Neural progenitor cell (in vitro differentiated cells): ENCODE measurements around the gene PCDHGA4. TPM values are rescaled to one million over a fixed set of nuclear protein-coding genes. Genes with fewer than 3 reads are reported as not detected.

Experiments
- DNase-seq: peaks from one replicate; pipeline ENCODE4 v3.0.0-alpha.2; 2016; ENCODE audit warnings: low spot score
- H2AFZ ChIP-seq: fragments of 200-600 bp; sonication (generic); replicated peaks from 2 replicates; pipeline ENCODE4 v1.6.1; 2016; ENCODE audit warnings: antibody characterized with exemption
- H3F3A ChIP-seq: fragments of 200-600 bp; sonication (generic); 2 replicates; pipeline ENCODE4 v1.6.1; 2016; ENCODE audit warnings: antibody characterized with exemption, low read depth
- H3K27ac ChIP-seq: fragments of 200-600 bp; sonication (generic); 2 replicates; pipeline ENCODE4 v1.5.1; 2016; ENCODE audit warnings: mild to moderate bottlenecking
- H3K27me3 ChIP-seq: fragments of 200-600 bp; sonication (generic); 2 replicates; pipeline ENCODE4 v1.6.1; 2016; ENCODE audit warnings: mild to moderate bottlenecking, moderate library complexity
- H3K36me3 ChIP-seq: fragments of 200-600 bp; sonication (generic); 2 replicates; pipeline ENCODE4 v1.5.1; 2016
- H3K4me1 ChIP-seq: fragments of 200-600 bp; sonication (generic); 2 replicates; pipeline ENCODE4 v1.6.1; 2016; ENCODE audit warnings: mixed run types
- H3K4me2 ChIP-seq: fragments of 200-600 bp; sonication (generic); 2 replicates; pipeline ENCODE4 v1.6.1; 2016
- H3K4me3 ChIP-seq: fragments of 200-600 bp; sonication (generic); 2 replicates; pipeline ENCODE4 v1.5.1; 2016
- H3K79me2 ChIP-seq: fragments of 200-600 bp; sonication (generic); 2 replicates; pipeline ENCODE4 v1.6.1; 2016; ENCODE audit warnings: low read depth
- H3K9ac ChIP-seq: fragments of 200-600 bp; sonication (generic); 2 replicates; pipeline ENCODE4 v1.6.1; 2016
- H3K9me3 ChIP-seq: fragments of 200-600 bp; sonication (generic); 2 replicates; pipeline ENCODE4 v1.5.1; 2016; ENCODE audit warnings: low read depth
- H4K20me1 ChIP-seq: fragments of 200-600 bp; sonication (generic); 2 replicates; pipeline ENCODE4 v1.6.1; 2016; ENCODE audit warnings: low read depth
- H3K27ac Mint-ChIP-seq: 3 replicates; pipeline ENCODE4 v1.8.0; 2021; ENCODE audit warnings: mixed read lengths
- H3K27me3 Mint-ChIP-seq: 2 replicates; pipeline ENCODE4 v1.8.0; 2022; ENCODE audit warnings: low read depth, mild to moderate bottlenecking, inconsistent platforms, moderate library complexity, mixed read lengths; ENCODE audit not compliant: insufficient read depth
- H3K36me3 Mint-ChIP-seq: 3 replicates; pipeline ENCODE4 v1.8.0; 2021; ENCODE audit warnings: mixed read lengths
- H3K4me1 Mint-ChIP-seq: 3 replicates; pipeline ENCODE4 v1.8.0; 2021; ENCODE audit warnings: mixed read lengths
- H3K4me3 Mint-ChIP-seq: 3 replicates; pipeline ENCODE4 v1.8.0; 2021; ENCODE audit warnings: mild to moderate bottlenecking, moderate library complexity, mixed read lengths
- H3K9me3 Mint-ChIP-seq: 3 replicates; pipeline ENCODE4 v1.8.0; 2020; ENCODE audit warnings: mixed read lengths
- EZH2 ChIP-seq: fragments of 200-600 bp; sonication (generic); IDR thresholded peaks from 2 replicates; pipeline ENCODE4 v1.6.1; 2017; ENCODE audit warnings: antibody characterized with exemption, mild to moderate bottlenecking, moderate library complexity
- EZH2phosphoT487 ChIP-seq: fragments of 200-600 bp; sonication (generic); IDR thresholded peaks from 2 replicates; pipeline ENCODE4 v1.6.1; 2017; ENCODE audit warnings: antibody characterized with exemption
- total RNA-seq: library from RNA; depleted of rRNA; stranded (reverse); fragments of >200 nt; gene quantifications from 2 replicates; pipeline ENCODE4 v1.2.3, GENCODE V29; 2015; ENCODE audit warnings: low replicate concordance
- TF ChIP-seq, protein P1 (sequence below): fragments of 200-600 bp; sonication (generic); IDR thresholded peaks from 2 replicates; pipeline ENCODE4 v1.5.1; 2017; ENCODE audit warnings: antibody characterized with exemption, mild to moderate bottlenecking

Gene PCDHGA4
- total RNA-seq, 1 donor from 2014 or later = 2.4 TPM

DNA sequence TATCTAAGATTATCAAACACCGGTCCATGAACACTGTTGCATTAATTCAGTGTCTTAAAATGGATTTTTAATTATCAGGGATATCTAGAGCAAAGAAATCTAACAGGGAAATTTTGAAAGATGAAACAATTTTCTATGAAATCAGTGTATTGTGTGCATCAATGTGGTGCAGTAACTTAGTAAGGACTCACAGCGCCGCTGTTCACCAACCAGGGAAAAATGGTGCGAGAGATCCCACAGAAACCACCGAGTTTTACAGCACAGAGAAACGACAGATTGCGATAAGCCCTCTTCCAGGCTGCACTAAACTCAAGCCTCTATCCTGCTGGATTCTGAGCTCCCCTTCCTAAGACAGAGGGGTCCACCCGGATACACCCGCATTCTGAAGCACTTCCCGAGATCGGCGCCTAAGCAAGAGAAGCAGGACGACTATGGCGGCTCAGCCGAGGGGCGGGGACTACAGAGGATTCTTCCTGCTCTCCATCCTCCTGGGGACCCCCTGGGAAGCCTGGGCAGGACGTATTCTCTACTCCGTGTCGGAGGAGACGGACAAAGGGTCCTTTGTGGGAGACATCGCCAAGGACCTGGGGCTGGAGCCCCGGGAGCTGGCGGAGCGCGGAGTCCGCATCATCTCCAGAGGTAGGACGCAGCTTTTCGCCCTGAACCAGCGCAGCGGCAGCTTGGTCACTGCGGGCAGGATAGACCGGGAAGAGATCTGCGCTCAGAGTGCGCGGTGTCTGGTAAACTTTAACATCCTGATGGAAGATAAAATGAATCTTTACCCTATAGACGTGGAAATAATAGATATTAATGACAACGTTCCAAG lies 27.9 kb downstream of the PCDHGA4 start, which contains the start of gene PCDHGA7:
Gene PCDHGA7 (plus strand): TSS at position 274 of the 826 bp plus-strand sequence. CDS start 158 bp downstream, at position 432.
- no peaks in the 10 kb centered on the region for H3K27me3 ChIP-seq
- H3K79me2 ChIP-seq = no peaks in the 10 kb centered on the region
- H4K20me1 ChIP-seq = no peaks in the 10 kb centered on the region
- no peak within 1 kb of the TSS for H3K4me3 ChIP-seq
- no peak for DNase-seq
- no peaks in the 10 kb centered on the region for H3F3A ChIP-seq
- H3K4me1 ChIP-seq = no peaks in the 10 kb centered on the region
- Mint-ChIP-seq H3K4me3 (no peak within 1 kb of the TSS), H3K4me1 (no peaks in the 10 kb centered on the region), H3K36me3 (no peaks in the 10 kb centered on the region), H3K27ac (no peak within 1 kb of the TSS), H3K27me3 (peaks cover 5% of the 10 kb centered on the region), H3K9me3 (peaks cover 53% of the 10 kb centered on the region)
- TF ChIP-seq EZH2 = no peak
- TF ChIP-seq, protein P1, sequence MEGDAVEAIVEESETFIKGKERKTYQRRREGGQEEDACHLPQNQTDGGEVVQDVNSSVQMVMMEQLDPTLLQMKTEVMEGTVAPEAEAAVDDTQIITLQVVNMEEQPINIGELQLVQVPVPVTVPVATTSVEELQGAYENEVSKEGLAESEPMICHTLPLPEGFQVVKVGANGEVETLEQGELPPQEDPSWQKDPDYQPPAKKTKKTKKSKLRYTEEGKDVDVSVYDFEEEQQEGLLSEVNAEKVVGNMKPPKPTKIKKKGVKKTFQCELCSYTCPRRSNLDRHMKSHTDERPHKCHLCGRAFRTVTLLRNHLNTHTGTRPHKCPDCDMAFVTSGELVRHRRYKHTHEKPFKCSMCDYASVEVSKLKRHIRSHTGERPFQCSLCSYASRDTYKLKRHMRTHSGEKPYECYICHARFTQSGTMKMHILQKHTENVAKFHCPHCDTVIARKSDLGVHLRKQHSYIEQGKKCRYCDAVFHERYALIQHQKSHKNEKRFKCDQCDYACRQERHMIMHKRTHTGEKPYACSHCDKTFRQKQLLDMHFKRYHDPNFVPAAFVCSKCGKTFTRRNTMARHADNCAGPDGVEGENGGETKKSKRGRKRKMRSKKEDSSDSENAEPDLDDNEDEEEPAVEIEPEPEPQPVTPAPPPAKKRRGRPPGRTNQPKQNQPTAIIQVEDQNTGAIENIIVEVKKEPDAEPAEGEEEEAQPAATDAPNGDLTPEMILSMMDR = no peak
- no peak for TF ChIP-seq EZH2phosphoT487
- peaks cover 3% of the 10 kb centered on the region for H3K9me3 ChIP-seq
- no peak within 1 kb of the TSS for H2AFZ ChIP-seq
- no peak within 1 kb of the TSS for H3K4me2 ChIP-seq
- H3K27ac ChIP-seq = no peak within 1 kb of the TSS
- no peak within 1 kb of the TSS for H3K9ac ChIP-seq
- no peaks in the 10 kb centered on the region for H3K36me3 ChIP-seq

DNA sequence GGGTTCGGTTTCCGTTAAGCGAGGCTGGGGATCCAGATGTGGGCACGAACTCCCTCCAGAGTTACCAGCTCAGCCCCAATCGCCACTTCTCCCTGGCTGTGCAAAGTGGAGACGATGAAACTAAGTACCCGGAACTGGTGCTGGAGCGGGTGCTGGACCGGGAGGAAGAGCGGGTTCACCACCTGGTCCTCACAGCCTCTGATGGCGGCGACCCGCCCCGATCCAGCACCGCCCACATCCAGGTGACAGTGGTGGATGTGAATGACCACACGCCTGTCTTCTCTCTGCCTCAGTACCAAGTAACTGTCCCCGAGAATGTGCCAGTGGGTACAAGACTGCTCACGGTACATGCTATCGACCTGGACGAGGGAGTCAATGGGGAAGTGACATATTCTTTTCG lies 28.5 kb downstream of the PCDHGA4 start:
- no peaks in the 10 kb centered on the region for H4K20me1 ChIP-seq
- H3K36me3 ChIP-seq = no peaks in the 10 kb centered on the region
- H3K79me2 ChIP-seq = no peaks in the 10 kb centered on the region
- Mint-ChIP-seq H3K9me3 (peaks cover 56% of the 10 kb centered on the region), H3K4me1 (no peaks in the 10 kb centered on the region), H3K27ac (no peak overlapping the region), H3K27me3 (peaks cover 4% of the 10 kb centered on the region), H3K36me3 (peaks cover under 1% of the 10 kb centered on the region), H3K4me3 (no peak overlapping the region)
- H3K9ac ChIP-seq = no peak overlapping the region
- no peaks in the 10 kb centered on the region for H3F3A ChIP-seq
- TF ChIP-seq EZH2phosphoT487 = no peak
- TF ChIP-seq, protein P1 = no peak
- no peak for TF ChIP-seq EZH2
- no peak overlapping the region for H3K4me3 ChIP-seq
- H3K27me3 ChIP-seq = no peaks in the 10 kb centered on the region
- H3K4me1 ChIP-seq = no peaks in the 10 kb centered on the region
- peaks cover 3% of the 10 kb centered on the region for H3K9me3 ChIP-seq
- no peak overlapping the region for H2AFZ ChIP-seq
- no peak overlapping the region for H3K27ac ChIP-seq
- no peak overlapping the region for H3K4me2 ChIP-seq
- DNase-seq = no peak

DNA sequence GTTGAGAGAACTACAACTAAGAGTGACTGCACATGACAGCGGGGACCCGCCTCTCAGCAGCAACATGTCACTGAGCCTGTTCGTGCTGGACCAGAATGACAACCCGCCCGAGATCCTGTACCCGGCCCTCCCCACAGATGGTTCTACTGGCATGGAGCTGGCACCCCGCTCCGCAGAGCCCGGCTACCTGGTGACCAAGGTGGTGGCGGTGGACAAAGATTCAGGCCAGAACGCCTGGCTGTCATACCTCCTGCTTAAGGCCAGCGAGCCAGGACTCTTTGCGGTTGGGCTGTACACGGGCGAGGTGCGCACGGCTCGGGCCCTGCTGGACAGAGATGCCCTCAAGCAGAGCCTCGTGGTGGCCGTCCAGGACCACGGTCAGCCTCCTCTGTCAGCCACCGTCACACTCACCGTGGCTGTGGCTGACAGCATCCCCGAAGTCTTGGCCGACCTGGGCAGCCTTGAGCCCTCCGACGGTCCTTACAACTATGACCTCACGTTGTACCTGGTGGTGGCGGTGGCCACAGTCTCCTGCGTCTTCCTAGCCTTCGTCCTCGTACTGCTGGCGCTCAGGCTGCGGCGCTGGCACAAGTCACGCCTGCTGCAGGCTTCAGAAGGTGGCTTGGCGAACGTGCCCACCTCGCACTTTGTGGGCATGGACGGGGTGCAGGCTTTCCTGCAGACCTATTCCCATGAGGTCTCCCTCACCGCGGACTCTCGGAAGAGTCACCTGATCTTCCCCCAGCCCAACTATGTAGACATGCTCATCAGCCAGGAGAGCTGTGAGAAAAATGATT lies 29.8 kb downstream of the PCDHGA4 start:
- no peak for DNase-seq
- Mint-ChIP-seq H3K4me3 (no peak overlapping the region), H3K36me3 (peaks cover 3% of the 10 kb centered on the region), H3K9me3 (peaks cover 60% of the 10 kb centered on the region), H3K27me3 (peaks cover 4% of the 10 kb centered on the region), H3K27ac (no peak overlapping the region), H3K4me1 (no peaks in the 10 kb centered on the region)
- TF ChIP-seq EZH2 (no peak), EZH2phosphoT487 (no peak)
- TF ChIP-seq, protein P1 = no peak
- Histone ChIP-seq H3K9me3 (peaks cover 6% of the 10 kb centered on the region), H3K4me2 (no peak overlapping the region), H4K20me1 (no peaks in the 10 kb centered on the region), H3K9ac (no peak overlapping the region), H3K36me3 (no peaks in the 10 kb centered on the region), H3F3A (no peaks in the 10 kb centered on the region), H2AFZ (no peak overlapping the region), H3K27ac (no peak overlapping the region), H3K79me2 (no peaks in the 10 kb centered on the region), H3K27me3 (no peaks in the 10 kb centered on the region), H3K4me3 (no peak overlapping the region), H3K4me1 (no peaks in the 10 kb centered on the region)
